AG10803 (cell line): ENCODE data around the gene NFE2L2.
A peak's percentile ranks its signal among the peaks of the same experiment; 100 is the strongest.
"Not testable (repeated sequence)": the region's sequence is repeated elsewhere in the genome, so short reads cannot be mapped to it uniquely, and the experiment has no call there.

Source experiments
- DNase-seq: peaks from one replicate; pipeline ENCODE4 v3.0.0; 2010; ENCODE audit warnings: low read depth
- H3K4me3 ChIP-seq: 2 replicates; pipeline ENCODE4 v1.5.1; 2011; ENCODE audit warnings: mild to moderate bottlenecking, low read length, control low read depth
- CTCF ChIP-seq: conservative IDR thresholded peaks from 2 replicates; pipeline ENCODE4 v1.5.1; 2011; ENCODE audit warnings: mild to moderate bottlenecking, low read length, control low read depth, inconsistent platforms

NFE2L2 gene

GRCh38 chr2:177268901-177269300 is 4.4 kb upstream of the NFE2L2 start:
- TF ChIP-seq CTCF: no peak
- no peak for DNase-seq
- no peak overlapping the region for H3K4me3 ChIP-seq

- no peak for DNase-seq
- H3K4me3 ChIP-seq: no peak overlapping the region
- TF ChIP-seq CTCF: no peak
These were observed 3.8 kb upstream of the NFE2L2 start for GRCh38 chr2:177268187-177268871.

- H3K4me3 ChIP-seq, DNase-seq: not testable (repeated sequence)
These were observed 2.4 kb upstream of the NFE2L2 start for GRCh38 chr2:177266955-177267354.

GRCh38 chr2:177265824-177266817 is 1.6 kb upstream of the NFE2L2 start:
- H3K4me3 ChIP-seq: no peak overlapping the region
- peak; percentile 58 for DNase-seq
- no peak for TF ChIP-seq CTCF

- TF ChIP-seq CTCF: no peak
- peak; percentile 48 for DNase-seq
These were observed 276 bp downstream of the NFE2L2 start for GRCh38 chr2:177264209-177264692.

GRCh38 chr2:177263451-177264208 is 897 bp downstream of the NFE2L2 start:
- DNase-seq: peak; percentile 99
- H3K4me3 ChIP-seq: peak overlapping the region; percentile 73
- TF ChIP-seq CTCF: peak; percentile 77

More at GRCh38 chr2:177264209-177264692, 276 bp downstream of the NFE2L2 start:
- peak overlapping the region; percentile 73 for H3K4me3 ChIP-seq

- no peak for DNase-seq
- no peak for TF ChIP-seq CTCF
These were observed 1.5 kb downstream of the NFE2L2 start for GRCh38 chr2:177262958-177263450.

More at GRCh38 chr2:177262958-177263450, 1.5 kb downstream of the NFE2L2 start:
- H3K4me3 ChIP-seq: peak overlapping the region; percentile 73
